KMS-11 (cell line): Measurements from ENCODE around the gene ATP2A2.

Experiments
- H2AFZ ChIP-seq: fragments of 200-600 bp; sonication (generic); 2 replicates; pipeline ENCODE4 v1.6.1; 2016; ENCODE audit warnings: antibody characterized with exemption, mixed run types, low read depth
- H3K27ac ChIP-seq: fragments of 200-600 bp; sonication (generic); 2 replicates; pipeline ENCODE4 v1.6.1; 2016; ENCODE audit warnings: mild to moderate bottlenecking, mixed run types
- H3K27me3 ChIP-seq: fragments of 200-600 bp; sonication (generic); 2 replicates; pipeline ENCODE4 v1.6.1; 2017; ENCODE audit warnings: mild to moderate bottlenecking, low read depth, mixed run types, moderate library complexity; ENCODE audit not compliant: insufficient read depth
- H3K36me3 ChIP-seq: fragments of 200-600 bp; sonication (generic); 2 replicates; pipeline ENCODE4 v1.6.1; 2017; ENCODE audit warnings: mild to moderate bottlenecking, mixed run types; ENCODE audit not compliant: insufficient read depth
- H3K4me1 ChIP-seq: fragments of 200-600 bp; sonication (generic); 2 replicates; pipeline ENCODE4 v1.6.1; 2016; ENCODE audit warnings: mild to moderate bottlenecking, low read depth, mixed run types; ENCODE audit not compliant: poor library complexity, severe bottlenecking
- H3K4me2 ChIP-seq: fragments of 200-600 bp; sonication (generic); 2 replicates; pipeline ENCODE4 v1.7.0; 2016; ENCODE audit warnings: mild to moderate bottlenecking, mixed run types
- H3K4me3 ChIP-seq: fragments of 200-600 bp; sonication (generic); IDR thresholded peaks from 2 replicates; pipeline ENCODE4 v1.6.1; 2017; ENCODE audit warnings: low read depth, low read length, mixed read lengths; ENCODE audit not compliant: insufficient read depth
- H3K79me2 ChIP-seq: fragments of 200-600 bp; sonication (generic); 2 replicates; pipeline ENCODE4 v1.6.1; 2016; ENCODE audit warnings: low read depth, mixed run types; ENCODE audit not compliant: insufficient read depth
- H3K9ac ChIP-seq: fragments of 200-600 bp; sonication (generic); 2 replicates; pipeline ENCODE4 v1.6.1; 2016; ENCODE audit warnings: mild to moderate bottlenecking, mixed run types
- H4K20me1 ChIP-seq: fragments of 200-600 bp; sonication (generic); 2 replicates; pipeline ENCODE4 v1.6.1; 2016; ENCODE audit warnings: mild to moderate bottlenecking, mixed run types; ENCODE audit not compliant: insufficient read depth
- CTCF ChIP-seq: fragments of 200-600 bp; sonication (generic); conservative IDR thresholded peaks from 2 replicates; pipeline ENCODE4 v1.6.1; 2017; ENCODE audit warnings: low read depth, mild to moderate bottlenecking, antibody characterized with exemption, low read length, moderate library complexity, mixed read lengths

The ATP2A2 gene

GRCh38 chr12:110329710-110330109 lies 48.7 kb downstream of the ATP2A2 start:
- Histone ChIP-seq H3K27ac (no peak overlapping the region), H3K79me2 (peaks cover 56% of the 10 kb centered on the region), H3K9ac (no peak overlapping the region), H3K4me2 (no peak overlapping the region), H3K4me3 (no peak overlapping the region), H3K4me1 (no peaks in the 10 kb centered on the region), H2AFZ (no peak overlapping the region), H3K36me3 (peaks cover 11% of the 10 kb centered on the region; the same call in 1 of the 2 replicates), H4K20me1 (no peaks in the 10 kb centered on the region; the same call in none of the 2 replicates), H3K27me3 (no peaks in the 10 kb centered on the region)
- no peak for TF ChIP-seq CTCF

- Histone ChIP-seq H3K36me3 (peaks cover 12% of the 10 kb centered on the region; the same call in 1 of the 2 replicates), H3K9ac (no peak overlapping the region), H3K79me2 (peaks cover 56% of the 10 kb centered on the region), H3K4me3 (no peak overlapping the region), H3K27ac (no peak overlapping the region), H3K4me2 (no peak overlapping the region), H3K27me3 (no peaks in the 10 kb centered on the region), H4K20me1 (no peaks in the 10 kb centered on the region; the same call in none of the 2 replicates), H2AFZ (no peak overlapping the region), H3K4me1 (no peaks in the 10 kb centered on the region)
- no peak for TF ChIP-seq CTCF
Observed at GRCh38 chr12:110330124-110330523, 49.1 kb downstream of the ATP2A2 start.

- Histone ChIP-seq H3K36me3 (peaks cover 12% of the 10 kb centered on the region; the same call in 1 of the 2 replicates), H3K4me1 (no peaks in the 10 kb centered on the region), H3K27ac (no peak overlapping the region), H3K27me3 (no peaks in the 10 kb centered on the region), H3K79me2 (peaks cover 56% of the 10 kb centered on the region), H3K9ac (no peak overlapping the region), H2AFZ (no peak overlapping the region), H4K20me1 (no peaks in the 10 kb centered on the region; the same call in none of the 2 replicates), H3K4me2 (no peak overlapping the region), H3K4me3 (no peak overlapping the region)
- TF ChIP-seq CTCF: no peak
Observed at GRCh38 chr12:110330544-110330943, 49.5 kb downstream of the ATP2A2 start.

- Histone ChIP-seq H3K36me3 (peaks cover 8% of the 10 kb centered on the region; the same call in 1 of the 2 replicates), H3K79me2 (peaks cover 43% of the 10 kb centered on the region)
- TF ChIP-seq CTCF: no peak
Observed at GRCh38 chr12:110333201-110333600, 52.2 kb downstream of the ATP2A2 start.

More at GRCh38 chr12:110333201-110333600, 52.2 kb downstream of the ATP2A2 start:
- no peak overlapping the region for H3K27ac ChIP-seq
- H4K20me1 ChIP-seq: no peaks in the 10 kb centered on the region; the same call in none of the 2 replicates
- H3K9ac ChIP-seq: no peak overlapping the region
- H2AFZ ChIP-seq: no peak overlapping the region
- no peak overlapping the region for H3K4me2 ChIP-seq
- no peaks in the 10 kb centered on the region for H3K27me3 ChIP-seq
- no peak overlapping the region for H3K4me3 ChIP-seq
- H3K4me1 ChIP-seq: no peaks in the 10 kb centered on the region
